Inflammatory macrophage treated with lipopolysaccharide for 4 hours (primary cell): ENCODE data around the gene ASXL2.
A peak's percentile ranks its signal among the peaks of the same experiment; 100 is the strongest.
"Not testable (repeated sequence)": the region's sequence is repeated elsewhere in the genome, so short reads cannot be mapped to it uniquely, and the experiment has no call there.

Experiments
- DNase-seq: peaks from one replicate; pipeline ENCODE4 v3.0.0-alpha.2; 2020

ASXL2 gene

DNA sequence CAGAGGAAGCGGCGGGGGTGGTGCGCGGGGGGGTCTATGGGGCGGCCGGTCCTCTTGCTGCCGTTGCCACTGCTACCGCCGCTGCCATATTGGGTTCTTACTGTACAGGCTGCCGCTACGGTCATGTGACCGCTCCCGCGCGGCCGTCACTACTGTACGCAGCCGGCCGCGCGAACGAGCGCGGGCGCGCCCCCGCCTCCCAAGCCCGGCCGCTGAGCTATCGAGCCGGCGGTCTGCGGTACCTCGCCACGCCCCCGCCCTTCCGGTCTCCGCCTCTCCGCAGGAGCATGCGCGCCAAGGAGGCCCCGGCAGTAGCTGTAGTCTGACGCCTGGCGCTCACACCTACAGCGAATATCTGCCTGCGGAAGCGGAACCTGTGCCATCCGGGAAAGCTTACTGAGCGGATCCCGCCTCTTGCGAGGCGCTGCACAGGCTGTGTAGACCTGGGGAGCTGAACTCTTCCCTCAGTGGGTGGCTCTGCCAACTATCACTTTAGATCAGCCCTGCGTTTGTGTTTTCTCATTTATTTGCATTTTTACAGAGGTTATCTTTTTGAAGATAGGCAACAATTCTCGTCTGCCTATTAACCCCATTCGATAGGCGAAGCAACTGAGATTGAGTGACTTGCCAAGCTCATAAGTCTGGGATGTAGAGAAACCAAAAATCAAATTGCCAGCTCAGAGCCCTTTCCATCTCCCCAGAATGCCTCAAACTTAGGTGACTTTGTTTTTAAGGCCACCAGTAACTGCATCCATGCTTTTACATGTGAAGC, at the start of gene ASXL2:
TSS of gene ASXL2 (minus strand) at position 127 of the 772 bp plus-strand sequence. CDS start 265 bp downstream, outside the sequence.
- peak; percentile 99 for DNase-seq

GRCh38 chr2:25926984-25927756, 48.9 kb upstream of the ASXL2 start:
- DNase-seq = peak; percentile 51

GRCh38 chr2:25922501-25922900, 44.2 kb upstream of the ASXL2 start:
- no peak for DNase-seq

- no peak for DNase-seq
Measured at GRCh38 chr2:25920786-25921415, 42.6 kb upstream of the ASXL2 start.

- DNase-seq = peak; percentile 55
Measured at GRCh38 chr2:25920336-25920735, 42.0 kb upstream of the ASXL2 start.

DNA sequence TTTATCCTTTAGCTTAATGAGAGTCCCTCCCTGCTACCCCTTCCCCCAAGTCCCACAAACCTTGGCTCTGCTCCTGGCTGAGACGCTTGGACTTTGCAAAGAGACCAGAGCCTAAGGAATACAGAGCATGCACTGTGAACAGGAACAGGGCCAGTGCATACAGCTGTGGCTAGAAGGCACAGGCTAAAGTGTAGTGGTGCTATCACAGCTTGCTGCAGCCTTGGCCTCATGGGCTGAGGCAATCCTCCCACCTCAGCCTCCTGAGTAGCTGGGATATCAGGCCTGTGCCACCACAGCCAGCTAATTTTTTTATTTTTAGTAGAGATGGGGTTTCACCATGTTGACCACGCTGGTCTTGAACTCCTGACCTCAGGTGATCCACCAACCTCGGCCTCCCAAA, 39.5 kb upstream of the ASXL2 start:
- no peak for DNase-seq

DNA sequence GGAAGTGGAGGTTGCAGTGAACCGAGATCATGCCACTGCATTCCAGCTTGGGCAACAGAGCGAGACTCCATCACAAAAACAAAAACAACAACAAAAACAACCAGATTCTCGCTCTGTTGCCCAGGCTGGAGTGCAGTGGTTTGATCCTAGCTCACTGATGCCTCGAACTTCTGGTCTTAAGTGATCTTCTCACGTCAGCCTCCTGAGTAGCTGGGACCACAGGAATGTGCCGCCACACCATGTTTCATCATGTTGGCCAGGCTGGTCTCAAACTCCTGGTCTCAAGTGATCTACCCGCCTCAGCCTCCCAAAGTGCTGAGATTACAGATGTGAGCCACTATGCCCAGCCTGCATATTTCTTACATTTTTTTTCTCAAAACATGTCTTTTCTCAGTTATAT, 39.1 kb upstream of the ASXL2 start:
- not testable (repeated sequence) for DNase-seq

DNA sequence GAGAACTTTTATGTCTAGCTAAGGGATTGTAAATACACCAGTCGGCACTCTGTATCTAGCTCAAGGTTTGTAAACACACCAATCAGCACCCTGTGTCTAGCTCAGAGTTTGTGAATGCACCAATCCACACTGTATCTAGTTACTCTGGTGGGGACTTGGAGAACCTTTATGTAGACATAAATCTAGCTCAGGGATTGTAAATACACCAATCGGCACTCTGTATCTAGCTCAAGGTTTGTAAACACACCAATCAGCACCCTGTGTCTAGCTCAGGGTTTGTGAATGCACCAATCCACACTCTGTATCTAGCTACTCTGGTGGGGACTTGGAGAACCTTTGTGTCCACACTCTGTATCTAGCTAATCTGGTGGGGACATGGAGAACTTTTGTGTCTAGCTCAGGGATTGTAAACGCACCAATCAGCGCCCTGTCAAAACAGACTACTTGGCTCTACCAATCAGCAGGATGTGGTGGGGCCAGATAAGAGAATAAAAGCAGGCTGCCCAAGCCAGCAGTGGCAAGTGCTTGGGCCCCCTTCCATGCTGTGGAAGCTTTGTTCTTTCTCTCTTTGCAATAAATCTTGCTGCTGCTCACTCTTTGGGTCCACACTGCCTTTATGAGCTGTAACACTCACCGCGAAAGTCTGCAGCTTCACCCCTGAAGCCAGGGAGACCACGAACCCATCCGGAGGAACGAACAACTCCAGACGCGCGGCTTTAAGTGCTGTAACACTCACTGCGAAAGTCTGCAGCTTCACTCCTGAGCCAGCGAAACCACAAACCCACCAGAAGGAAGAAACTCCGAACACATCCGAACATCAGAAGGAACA, 37.9 kb upstream of the ASXL2 start:
- not testable (repeated sequence) for DNase-seq

GRCh38 chr2:25915411-25915810, 37.1 kb upstream of the ASXL2 start:
- not testable (repeated sequence) for DNase-seq

DNA sequence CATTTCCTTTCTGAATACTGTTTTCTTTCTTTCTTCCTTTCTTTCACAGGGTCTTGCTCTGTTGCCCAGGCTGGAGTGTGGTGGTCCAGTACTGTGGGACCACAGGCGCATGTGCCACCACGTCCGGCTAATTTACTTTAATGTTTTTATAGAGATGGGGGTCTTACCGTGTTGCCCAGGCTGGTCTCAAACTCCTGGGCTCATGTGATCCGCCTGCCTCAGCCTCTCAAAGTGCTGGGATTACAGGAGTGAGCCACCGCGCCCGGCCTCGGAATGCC, 35.3 kb upstream of the ASXL2 start:
- DNase-seq = not testable (repeated sequence)

DNA sequence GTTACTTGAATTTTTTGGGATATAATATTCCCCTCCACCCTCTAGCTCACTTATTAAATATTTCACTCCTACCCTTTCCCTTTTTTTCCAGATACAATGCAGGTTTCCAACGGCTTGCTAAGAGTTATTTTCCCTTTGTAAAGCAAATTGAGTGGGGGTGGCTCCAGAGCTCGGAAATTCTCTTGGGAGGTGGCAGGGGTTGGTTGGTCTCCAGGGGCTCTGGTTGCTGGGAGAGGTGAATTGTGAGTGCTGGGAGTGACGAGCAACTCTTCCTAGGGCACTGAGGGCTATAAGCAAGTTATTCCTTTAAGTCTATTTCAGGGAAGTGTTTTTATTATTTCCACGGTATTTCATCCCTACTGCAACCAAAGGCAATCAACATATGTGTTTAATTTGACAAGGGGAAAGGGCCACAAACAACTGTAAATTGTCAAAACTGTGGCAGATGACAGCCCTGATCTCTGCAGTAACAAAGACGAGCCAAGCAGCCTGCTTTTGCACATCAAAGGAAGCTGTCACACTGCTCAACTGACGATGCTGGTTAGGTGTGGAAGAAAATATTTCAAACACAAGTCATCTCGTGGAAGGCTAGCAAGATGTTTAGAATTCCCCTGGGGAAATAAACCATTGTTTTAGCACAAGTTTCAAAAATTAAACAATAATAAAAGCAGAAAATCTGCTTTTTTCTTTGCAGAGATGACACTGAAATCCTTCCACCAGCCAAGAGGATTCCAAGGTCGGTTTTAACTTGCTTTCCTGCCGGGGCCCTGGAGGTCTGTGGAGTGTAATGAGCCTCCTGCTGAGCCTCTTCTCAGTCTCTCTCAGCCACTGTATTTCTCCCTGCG, 34.8 kb upstream of the ASXL2 start:
- DNase-seq = no peak

GRCh38 chr2:25909574-25909973, 31.3 kb upstream of the ASXL2 start:
- DNase-seq = not testable (repeated sequence)

DNA sequence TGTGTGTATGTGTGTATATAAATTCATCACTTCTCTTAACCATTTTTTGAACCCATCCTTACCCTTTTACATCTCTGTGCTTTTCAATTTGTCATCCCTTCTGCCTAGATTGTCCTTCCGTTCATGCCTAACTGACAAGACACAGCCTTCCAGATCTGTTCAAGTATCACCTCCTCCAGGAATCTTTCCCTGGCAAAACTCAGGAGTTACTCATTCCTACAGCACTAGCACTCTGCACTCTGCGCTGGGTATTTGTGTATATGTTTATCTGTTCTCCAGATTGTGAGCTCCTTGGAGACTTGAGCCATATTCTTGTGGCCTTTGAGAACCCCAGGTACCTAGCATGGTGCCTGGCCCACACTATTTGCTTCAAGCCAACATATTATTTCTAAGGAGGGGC, 26.8 kb upstream of the ASXL2 start:
- DNase-seq = no peak

DNA sequence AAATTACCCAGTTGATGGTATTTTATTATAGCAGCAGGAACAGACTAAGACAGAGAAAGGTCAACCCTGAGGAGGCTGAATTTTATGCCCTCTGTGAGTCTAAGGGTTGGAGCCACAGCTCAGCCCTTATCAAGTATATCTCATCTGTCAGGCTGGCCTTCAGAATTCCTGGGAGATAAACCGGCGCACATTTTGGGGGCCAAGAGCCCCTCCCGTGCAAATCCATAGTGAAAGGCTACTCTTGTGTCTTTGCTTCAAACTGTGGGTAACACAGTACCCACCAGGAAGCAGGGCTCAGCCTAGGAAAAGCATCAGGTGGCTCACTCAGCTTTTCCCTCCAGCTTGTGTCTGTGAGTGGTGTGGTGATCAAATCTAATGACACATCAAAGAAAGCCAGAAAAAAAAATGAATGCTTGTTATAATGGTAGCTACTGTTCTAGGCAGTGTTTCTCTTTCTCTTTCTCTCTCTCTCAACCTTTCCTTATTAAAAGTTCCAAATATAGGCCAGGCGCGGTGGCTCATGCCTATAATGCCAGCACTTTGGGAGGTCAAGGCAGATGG, 25.0 kb upstream of the ASXL2 start:
- DNase-seq = peak; percentile 12

DNA sequence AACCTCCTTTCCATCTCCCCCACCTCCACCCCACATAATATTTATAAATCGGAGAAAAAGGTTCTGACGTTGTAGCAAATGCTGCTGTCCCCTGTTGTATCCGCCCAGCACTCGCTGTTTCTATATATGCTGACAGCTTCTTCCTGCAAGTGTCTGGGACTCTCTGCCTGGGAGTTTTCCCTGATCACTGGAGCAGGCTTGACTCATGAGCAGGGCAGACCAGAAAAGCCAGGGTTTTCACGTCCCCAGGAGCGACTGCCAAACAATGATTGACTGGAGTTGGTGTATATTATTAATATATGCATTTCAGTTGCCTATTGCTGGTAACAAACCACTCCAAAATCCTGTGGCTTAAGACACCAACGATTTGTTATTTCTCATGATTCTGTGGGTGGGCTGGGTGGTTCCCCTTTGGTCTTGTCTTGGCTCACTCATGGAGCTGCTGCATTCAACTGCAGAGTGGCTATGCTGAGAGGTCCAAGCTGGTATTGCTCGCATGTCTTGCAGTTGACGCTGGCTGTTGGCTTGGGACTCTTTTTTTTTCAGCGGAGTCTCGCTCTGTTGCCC, 21.2 kb upstream of the ASXL2 start:
- DNase-seq = peak; percentile 64

DNA sequence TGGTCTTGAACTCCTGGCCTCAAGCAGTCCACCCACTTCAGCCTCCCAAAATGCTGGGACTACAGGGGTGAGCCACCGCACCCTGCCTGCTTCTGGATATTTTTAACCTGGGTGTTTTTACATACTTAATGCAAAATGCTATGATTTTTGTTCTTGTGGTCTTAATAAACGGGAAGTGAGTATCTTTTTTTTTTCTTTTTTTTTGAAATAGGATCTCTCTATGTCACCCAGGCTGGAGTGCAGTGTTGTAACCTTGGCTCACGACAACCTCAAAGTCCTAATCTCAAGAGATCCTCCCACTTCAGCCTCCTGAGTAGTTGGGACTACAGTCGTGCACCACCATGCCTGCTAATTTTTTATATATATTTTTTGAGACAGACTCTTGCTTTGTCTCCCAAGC, 19.2 kb upstream of the ASXL2 start:
- peak; percentile 77 for DNase-seq

- not testable (repeated sequence) for DNase-seq
Measured at GRCh38 chr2:25896308-25896707, 18.0 kb upstream of the ASXL2 start.

DNA sequence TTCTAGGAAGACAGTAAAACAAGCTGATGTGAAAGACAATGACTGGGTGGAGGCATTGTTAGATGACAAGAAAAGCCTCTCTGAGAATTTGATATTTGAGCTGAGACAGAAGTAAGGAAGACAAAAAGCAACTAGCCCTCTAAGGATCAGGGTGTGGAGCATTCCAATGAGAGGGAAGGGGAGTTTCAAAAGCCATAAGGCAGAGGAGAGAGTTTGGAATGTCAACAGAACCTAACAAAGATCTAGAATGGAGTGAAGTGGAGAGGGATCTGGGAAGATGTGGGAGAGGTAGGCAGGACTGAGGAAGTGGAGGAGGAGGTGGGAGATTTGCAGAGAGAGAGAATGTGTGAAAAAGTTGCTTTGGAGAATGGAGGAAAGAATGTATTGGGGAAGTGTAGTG, 17.3 kb upstream of the ASXL2 start:
- no peak for DNase-seq

GRCh38 chr2:25895018-25895417, 16.7 kb upstream of the ASXL2 start:
- no peak for DNase-seq

- no peak for DNase-seq
Measured at GRCh38 chr2:25894135-25894830, 16.0 kb upstream of the ASXL2 start.

GRCh38 chr2:25891672-25892071, 13.4 kb upstream of the ASXL2 start:
- DNase-seq = no peak
